Upper lobe of right lung (tissue), 1 donor: ENCODE results near the gene RPH3AL. TPM values are rescaled to one million over a fixed set of nuclear protein-coding genes. Genes with fewer than 3 reads are reported as not detected.

Source experiments
- ATAC-seq: fragments of 200-7000 bp; cut with Tn5 transposase; one replicate; pipeline ENCODE4 v1.9.1; 2020; ENCODE audit warnings: mild to moderate bottlenecking, moderate library complexity
- DNase-seq: peaks from one replicate; pipeline ENCODE4 v3.0.0-alpha.2; 2020
- H3K27ac ChIP-seq: fragments of 200-600 bp; one replicate; pipeline ENCODE4 v1.8.0; 2022
- H3K27me3 ChIP-seq: fragments of 200-600 bp; one replicate; pipeline ENCODE4 v1.8.0; 2022; ENCODE audit warnings: mild to moderate bottlenecking
- H3K36me3 ChIP-seq: fragments of 200-600 bp; one replicate; pipeline ENCODE4 v1.8.0; 2022
- H3K4me1 ChIP-seq: fragments of 200-600 bp; one replicate; pipeline ENCODE4 v1.8.0; 2022
- H3K4me3 ChIP-seq: fragments of 200-600 bp; one replicate; pipeline ENCODE4 v1.8.0; 2022; ENCODE audit warnings: mild to moderate bottlenecking
- H3K9me3 ChIP-seq: fragments of 200-600 bp; one replicate; pipeline ENCODE4 v1.8.0; 2022
- intact Hi-C: fragments of 100-400 bp; cut with DNase I; formaldehyde crosslinking; loops from one replicate; pipeline ENCODE4 v1.11.0; 2022
- total RNA-seq: library from RNA; stranded (reverse); fragmentation: NEBNext Ultra II Directional; extraction: Animal tissue kit (Norgen Biotek cat#: 25700); gene quantifications from one replicate; pipeline ENCODE4 v1.2.1, GENCODE V29; 2021
- TF ChIP-seq, protein P1 (sequence below): fragments of 200-600 bp; IDR thresholded peaks from one replicate; pipeline ENCODE4 v1.8.0; 2022; ENCODE audit warnings: antibody characterized with exemption
- donor health status: DM: no; HTN: yes; CAD: no; lungs with severe emphysema.

Gene RPH3AL
- total RNA-seq, 1 donor from 2014 or later, result 33.3 TPM

DNA sequence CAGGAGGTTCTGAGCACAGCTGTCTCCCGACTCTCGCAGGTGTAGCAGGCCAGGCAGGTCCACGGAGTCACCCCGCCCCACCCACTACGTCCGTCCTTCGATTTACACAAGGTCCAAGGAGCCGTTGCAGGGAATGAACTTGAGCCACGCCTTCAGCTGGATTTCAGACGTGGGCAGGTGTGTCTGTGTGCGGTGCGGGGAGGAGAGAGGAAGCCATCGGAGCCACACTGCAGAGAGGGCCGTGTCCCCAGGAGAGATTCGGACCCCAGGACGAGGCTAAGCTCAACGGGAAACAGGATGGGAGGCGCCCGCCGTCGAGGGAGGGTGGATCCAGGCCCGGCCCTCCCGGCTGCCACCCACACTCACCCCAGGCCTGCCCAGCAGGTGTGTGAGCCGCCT, 50.3 kb downstream of the RPH3AL start:
- TF ChIP-seq, protein P1, sequence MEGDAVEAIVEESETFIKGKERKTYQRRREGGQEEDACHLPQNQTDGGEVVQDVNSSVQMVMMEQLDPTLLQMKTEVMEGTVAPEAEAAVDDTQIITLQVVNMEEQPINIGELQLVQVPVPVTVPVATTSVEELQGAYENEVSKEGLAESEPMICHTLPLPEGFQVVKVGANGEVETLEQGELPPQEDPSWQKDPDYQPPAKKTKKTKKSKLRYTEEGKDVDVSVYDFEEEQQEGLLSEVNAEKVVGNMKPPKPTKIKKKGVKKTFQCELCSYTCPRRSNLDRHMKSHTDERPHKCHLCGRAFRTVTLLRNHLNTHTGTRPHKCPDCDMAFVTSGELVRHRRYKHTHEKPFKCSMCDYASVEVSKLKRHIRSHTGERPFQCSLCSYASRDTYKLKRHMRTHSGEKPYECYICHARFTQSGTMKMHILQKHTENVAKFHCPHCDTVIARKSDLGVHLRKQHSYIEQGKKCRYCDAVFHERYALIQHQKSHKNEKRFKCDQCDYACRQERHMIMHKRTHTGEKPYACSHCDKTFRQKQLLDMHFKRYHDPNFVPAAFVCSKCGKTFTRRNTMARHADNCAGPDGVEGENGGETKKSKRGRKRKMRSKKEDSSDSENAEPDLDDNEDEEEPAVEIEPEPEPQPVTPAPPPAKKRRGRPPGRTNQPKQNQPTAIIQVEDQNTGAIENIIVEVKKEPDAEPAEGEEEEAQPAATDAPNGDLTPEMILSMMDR, result no peak
- intact Hi-C loops, result no loop called here
- DNase-seq, result no peak
- Histone ChIP-seq H3K4me3 (no peak overlapping the region), H3K27me3 (no peaks in the 10 kb centered on the region), H3K36me3 (no peaks in the 10 kb centered on the region), H3K9me3 (no peaks in the 10 kb centered on the region), H3K4me1 (no peaks in the 10 kb centered on the region), H3K27ac (peak overlapping the region; percentile 24)
- peak; percentile 47 for ATAC-seq

- peak; percentile 48 for DNase-seq
- Histone ChIP-seq H3K27me3 (no peaks in the 10 kb centered on the region), H3K27ac (peak overlapping the region; percentile 24), H3K9me3 (no peaks in the 10 kb centered on the region), H3K4me1 (no peaks in the 10 kb centered on the region), H3K4me3 (no peak overlapping the region), H3K36me3 (no peaks in the 10 kb centered on the region)
- intact Hi-C loops, result no loop called here
- TF ChIP-seq, protein P1, result no peak
- ATAC-seq, result peak; percentile 27
These were observed 50.8 kb downstream of the RPH3AL start for GRCh38 chr17:301681-302299.

DNA sequence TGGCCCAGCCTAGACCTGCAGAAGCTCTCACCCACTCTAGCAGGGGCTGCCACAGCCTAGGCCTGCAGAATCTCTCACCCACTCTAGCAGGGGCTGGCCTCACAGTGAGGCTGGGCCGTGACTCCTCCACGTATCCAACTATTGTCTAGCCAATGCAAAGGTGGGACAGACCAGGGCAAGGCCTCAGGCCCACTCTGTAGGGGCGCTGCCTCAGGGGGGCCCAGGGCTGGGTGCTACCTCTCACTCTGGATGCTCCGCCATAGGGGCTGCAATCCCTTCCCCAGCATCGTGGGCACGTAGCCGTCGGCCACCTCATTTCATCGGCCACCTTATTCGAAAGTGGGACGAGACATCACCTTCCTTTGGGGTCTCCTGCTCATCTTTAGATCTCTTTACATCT, 51.7 kb downstream of the RPH3AL start:
- ATAC-seq, result no peak
- intact Hi-C loops, result no loop called here
- no peak overlapping the region for H3K27ac ChIP-seq
- no peaks in the 10 kb centered on the region for H3K9me3 ChIP-seq
- H3K36me3 ChIP-seq, result no peaks in the 10 kb centered on the region
- no peaks in the 10 kb centered on the region for H3K27me3 ChIP-seq
- TF ChIP-seq, protein P1, result no peak
- peak; percentile 36 for DNase-seq
- no peak overlapping the region for H3K4me3 ChIP-seq
- no peaks in the 10 kb centered on the region for H3K4me1 ChIP-seq

DNA sequence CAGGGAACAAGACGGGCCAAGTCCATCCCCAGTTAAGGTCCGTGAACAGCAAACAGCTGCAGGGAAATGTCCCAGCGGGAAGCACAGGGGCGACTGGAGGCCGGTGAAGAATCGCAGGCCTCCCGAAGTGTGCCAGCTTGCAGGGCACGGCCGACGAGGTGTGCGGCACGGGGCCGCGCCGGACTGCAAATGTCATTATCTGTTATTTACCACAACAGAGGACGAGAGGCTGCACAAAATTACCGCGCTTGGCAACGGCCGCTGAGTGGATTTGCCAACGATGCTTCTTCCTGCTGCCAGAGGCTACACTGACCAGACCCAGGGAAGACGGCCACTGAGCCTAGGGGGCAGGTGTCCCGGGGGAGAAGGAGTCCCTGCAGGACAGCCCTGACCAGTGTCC, 53.1 kb downstream of the RPH3AL start:
- intact Hi-C loops, result no loop called here
- Histone ChIP-seq H3K4me1 (no peaks in the 10 kb centered on the region), H3K9me3 (no peaks in the 10 kb centered on the region), H3K36me3 (no peaks in the 10 kb centered on the region), H3K27me3 (no peaks in the 10 kb centered on the region), H3K4me3 (no peak overlapping the region), H3K27ac (no peak overlapping the region)
- TF ChIP-seq, protein P1, result no peak
- peak; percentile 40 for DNase-seq
- no peak for ATAC-seq

GRCh38 chr17:298791-299450, 53.7 kb downstream of the RPH3AL start:
- Histone ChIP-seq H3K4me1 (no peaks in the 10 kb centered on the region), H3K9me3 (no peaks in the 10 kb centered on the region), H3K36me3 (no peaks in the 10 kb centered on the region), H3K27me3 (no peaks in the 10 kb centered on the region), H3K4me3 (no peak overlapping the region), H3K27ac (no peak overlapping the region)
- TF ChIP-seq, protein P1, result no peak
- ATAC-seq, result no peak
- intact Hi-C loops, result no loop called here
- DNase-seq, result peak; percentile 38
